Panc1 (cell line): ENCODE data around the gene ZNF79. TPM values are rescaled to one million over a fixed set of nuclear protein-coding genes. Genes with fewer than 3 reads are reported as not detected.

Source experiments
- ATAC-seq: fragments of 200-7000 bp; cut with Tn5 transposase; 2 replicates; pipeline ENCODE4 v1.9.1; 2020; ENCODE audit warnings: mild to moderate bottlenecking, moderate library complexity
- BruUV-seq: library from RNA; stranded (reverse); fragments of 400-500 nt; replicated peaks from 2 replicates; lab custom pipeline; 2021; lab: Mats Ljungman, UMichigan
- CTCF ChIA-PET: fragments of 300-600 bp; sonication (Branson Sonifier 250); formaldehyde crosslinking; loops from one replicate; lab custom pipeline; 2022; ENCODE audit warnings: antibody characterized with exemption; lab: Charles Lee
- POLR2A ChIA-PET: fragments of 300-600 bp; sonication (Branson Sonifier 250); formaldehyde crosslinking; loops from one replicate; lab custom pipeline; 2022; ENCODE audit warnings: antibody characterized with exemption; lab: Charles Lee
- DNase-seq: peaks from one replicate; pipeline ENCODE4 v3.0.0-alpha.2; 2010; ENCODE audit warnings: low read depth, low spot score
- H3K27ac ChIP-seq: 2 replicates; pipeline ENCODE4 v1.5.1; 2011; ENCODE audit warnings: mild to moderate bottlenecking, low read length, inconsistent platforms
- H3K27me3 ChIP-seq: fragments of 200-500 bp; sonication (Bioruptor generic); 2 replicates; pipeline ENCODE4 v1.6.0; 2014; ENCODE audit warnings: low read length, inconsistent platforms; ENCODE audit not compliant: control insufficient read depth, insufficient read depth
- H3K36me3 ChIP-seq: fragments of 200-500 bp; sonication (Bioruptor generic); 2 replicates; pipeline ENCODE4 v1.5.1; 2014; ENCODE audit warnings: inconsistent platforms, mild to moderate bottlenecking, low read length, moderate library complexity; ENCODE audit not compliant: control insufficient read depth, insufficient read depth
- H3K4me1 ChIP-seq: 2 replicates; pipeline ENCODE4 v1.5.1; 2011; ENCODE audit warnings: inconsistent platforms, mild to moderate bottlenecking, low read length, moderate library complexity; ENCODE audit not compliant: control insufficient read depth, insufficient read depth
- H3K4me3 ChIP-seq, 2 experiments: 2 replicates each; pipeline ENCODE4 v1.5.1; 2011 to 2012; ENCODE audit warnings: low read depth in 2 of 2, low read length in 2 of 2, mild to moderate bottlenecking in 2 of 2, inconsistent platforms in 1 of 2, moderate library complexity in 1 of 2
- H3K9me3 ChIP-seq: fragments of 200-500 bp; sonication (Bioruptor generic); 2 replicates; pipeline ENCODE4 v1.5.1; 2014; ENCODE audit warnings: low read depth, mild to moderate bottlenecking, inconsistent platforms, low read length, moderate library complexity; ENCODE audit not compliant: control insufficient read depth, insufficient read depth
- CTCF ChIP-seq: fragments of 450-650 bp; IDR thresholded peaks from 2 replicates; pipeline ENCODE4 v1.5.1; 2017; ENCODE audit warnings: mild to moderate bottlenecking
- POLR2AphosphoS5 ChIP-seq: IDR thresholded peaks from 2 replicates; pipeline ENCODE4 v1.6.1; 2012; ENCODE audit warnings: mild to moderate bottlenecking, low read depth, low read length, moderate library complexity
- SIN3A ChIP-seq: IDR thresholded peaks from 2 replicates; pipeline ENCODE4 v1.6.1; 2012; ENCODE audit warnings: low read depth, mild to moderate bottlenecking, low read length, moderate library complexity, borderline replicate concordance; ENCODE audit not compliant: insufficient read depth
- in situ Hi-C: cut with HindIII; loops from 2 replicates; pipeline ENCODE4 v1.10.0; 2016; ENCODE audit warnings: low sequenced_read_pairs, low pct_unique_long_range_greater_than_20kb
- intact Hi-C: fragments of 100-400 bp; cut with micrococcal nuclease; formaldehyde crosslinking; loops from one replicate; pipeline ENCODE4 v1.10.0; 2022; ENCODE audit not compliant: unreplicated experiment
- total RNA-seq: library from RNA; stranded (reverse); gene quantifications from one replicate; pipeline ENCODE4 v1.2.1, GENCODE V29; 2021; ENCODE audit not compliant: unreplicated experiment

ZNF79 gene
- total RNA-seq, 1 experiment from 2014 or later: 5.4 TPM

- ChIA-PET CTCF (interaction anchor here (0.9 to 1.0 kb wide), 2 partner anchors 169 to 431 kb away, joined by 3 to 4 read pairs; no protein-coding TSS in a partner anchor), POLR2A (interaction anchor here (0.6 kb wide), 1 partner anchor 35 kb away, joined by 6 read pairs; no protein-coding TSS in a partner anchor)
- no TSS peak for BruUV-seq
- Histone ChIP-seq H3K4me3 (peak overlapping the region; percentile 64 to 76), H3K36me3 (no peaks in the 10 kb centered on the region; the same call in 1 of the 2 replicates), H3K27ac (peak overlapping the region; percentile 86), H3K27me3 (no peaks in the 10 kb centered on the region), H3K9me3 (no peaks in the 10 kb centered on the region), H3K4me1 (peaks cover 16% of the 10 kb centered on the region)
- peak; percentile 47; the same call in 1 of the 2 replicates for ATAC-seq
- in situ Hi-C loops (no loop called here), intact Hi-C loops (no loop called here)
- TF ChIP-seq CTCF (no peak), SIN3A (0 out of 2 replicates have a peak, but pooled peaks have one; percentile 63)
- no peak for DNase-seq
Observed at GRCh38 chr9:127396253-127396807, 27.9 kb upstream of the ZNF79 start.

- H3K9me3 ChIP-seq: no peaks in the 10 kb centered on the region
- no peaks in the 10 kb centered on the region for H3K27me3 ChIP-seq
- peak within 1 kb of the TSS; percentile 64 to 76 for H3K4me3 ChIP-seq
- POLR2A ChIA-PET: interaction anchor here (0.5 to 0.8 kb wide), 5 partner anchors 9 to 173 kb away, joined by 3 to 12 read pairs (median 5); no protein-coding TSS in a partner anchor
- in situ Hi-C loops: no loop called here
- intact Hi-C loops: no loop called here
- ATAC-seq (peak; percentile 96), DNase-seq (peak; percentile 98)
- H3K4me1 ChIP-seq: peaks cover 16% of the 10 kb centered on the region
- CTCF ChIA-PET: interaction anchor here (0.7 to 1.0 kb wide), 3 partner anchors 76 to 432 kb away, joined by 3 to 4 read pairs (median 3); no protein-coding TSS in a partner anchor
- peak within 1 kb of the TSS; percentile 86 for H3K27ac ChIP-seq
- no peaks in the 10 kb centered on the region; the same call in 1 of the 2 replicates for H3K36me3 ChIP-seq
- TF ChIP-seq SIN3A (peak; percentile 80; the same call in 1 of the 2 replicates), POLR2AphosphoS5 (no peak; the same call in 1 of the 2 replicates)
- no TSS peak for BruUV-seq
Observed at GRCh38 chr9:127396808-127397645, 27.2 kb upstream of the ZNF79 start, which contains the start of gene SLC2A8. SLC2A8 (plus strand) TSS chr9:127397169; CDS start chr9:127397231, 62 bp downstream.

GRCh38 chr9:127397646-127398274 lies 26.4 kb upstream of the ZNF79 start:
- in situ Hi-C loops (no loop called here), intact Hi-C loops (no loop called here)
- Histone ChIP-seq H3K9me3 (no peaks in the 10 kb centered on the region), H3K36me3 (no peaks in the 10 kb centered on the region; the same call in 1 of the 2 replicates), H3K27ac (peak overlapping the region; percentile 63), H3K4me1 (peaks cover 16% of the 10 kb centered on the region), H3K27me3 (no peaks in the 10 kb centered on the region), H3K4me3 (peak overlapping the region; percentile 55 to 64)
- POLR2A ChIA-PET: interaction anchor here (0.6 to 0.8 kb wide), 2 partner anchors 10 to 86 kb away, joined by 5 read pairs; no protein-coding TSS in a partner anchor
- TF ChIP-seq CTCF: peak; percentile 66; the same call in 1 of the 2 replicates
- TF ChIP-seq SIN3A: no peak
- peak; percentile 8; the same call in 1 of the 2 replicates for ATAC-seq
- no TSS peak for BruUV-seq
- no peak for DNase-seq
- CTCF ChIA-PET: interaction anchor here (0.7 to 1.0 kb wide), 2 partner anchors 76 to 432 kb away, joined by 3 to 4 read pairs; no protein-coding TSS in a partner anchor
